Right renal pelvis (tissue), 4 donors: Measurements from ENCODE around the gene SNAP29. TPM values are rescaled to one million over a fixed set of nuclear protein-coding genes. Genes with fewer than 3 reads are reported as not detected.
"Not testable (repeated sequence)": the region's sequence is repeated elsewhere in the genome, so short reads cannot be mapped to it uniquely, and the experiment has no call there.

Source experiments
- DNase-seq, 4 donors: peaks; one replicate each; pipeline ENCODE4 v3.0.0-alpha.2; 2013; ENCODE audit warnings: low read depth in 4 of 4, low spot score in 3 of 4, missing footprints in 1 of 4
- polyA plus RNA-seq, 4 donors: library from polyadenylated mRNA; unstranded; fragments of 120-200 nt; gene quantifications; one replicate each; pipeline ENCODE4 v1.2.1, GENCODE V29; 2013; ENCODE audit not compliant: insufficient read length in 4 of 4

SNAP29 gene
- polyA plus RNA-seq, 4 donors, result 28.1 to 33.3 (median 32.3) TPM

DNA sequence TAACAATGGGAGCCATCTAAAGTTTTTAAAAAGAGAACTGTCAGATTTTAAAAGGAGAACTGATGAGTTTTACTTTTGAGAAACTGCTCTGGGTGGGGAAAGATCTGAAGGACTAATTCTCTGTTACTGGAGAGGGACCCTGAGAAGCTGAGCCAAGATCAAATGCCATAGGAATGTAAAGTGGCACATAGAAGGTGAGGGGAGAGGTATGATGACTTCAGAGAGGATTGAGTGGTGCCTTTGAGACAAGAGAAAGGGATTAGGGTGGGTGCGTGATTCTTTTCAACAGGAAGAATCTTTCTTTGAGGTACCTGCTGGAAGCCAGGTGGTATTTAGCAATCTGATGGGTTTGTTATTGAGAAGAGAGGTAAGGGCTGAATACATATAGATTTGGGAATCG lies 67.4 kb downstream of the SNAP29 start:
- no peak for DNase-seq

DNA sequence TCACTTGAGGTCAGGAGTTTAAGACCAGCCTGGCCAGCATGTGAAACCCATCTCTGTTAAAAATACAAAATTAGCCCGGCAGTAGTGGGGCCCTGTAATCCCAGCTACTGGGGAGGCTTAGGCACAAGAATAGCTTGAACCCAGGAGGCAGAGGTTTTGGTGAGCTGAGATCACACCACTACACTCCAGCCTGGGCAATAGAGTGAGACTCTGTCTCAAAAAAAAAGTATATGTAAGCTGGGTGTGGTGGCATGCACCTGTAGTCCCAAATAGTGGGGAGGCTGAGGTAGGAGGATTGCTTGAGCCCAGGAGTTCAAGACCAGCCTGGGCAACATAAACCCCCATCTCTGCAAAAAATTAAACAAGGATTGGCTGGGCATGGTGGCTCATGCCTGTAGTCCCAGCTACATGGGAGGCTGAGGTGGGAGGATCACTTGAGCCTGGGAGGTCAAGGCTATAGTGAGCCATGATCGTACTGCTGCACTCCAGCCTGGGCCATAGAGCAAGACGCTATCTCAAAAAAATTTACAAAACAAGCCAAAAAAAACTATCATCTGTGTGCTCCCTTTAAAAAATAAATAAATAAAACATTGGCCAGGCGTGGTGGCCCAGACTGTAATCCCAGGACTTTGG lies 69.2 kb downstream of the SNAP29 start:
- no peak for DNase-seq

DNA sequence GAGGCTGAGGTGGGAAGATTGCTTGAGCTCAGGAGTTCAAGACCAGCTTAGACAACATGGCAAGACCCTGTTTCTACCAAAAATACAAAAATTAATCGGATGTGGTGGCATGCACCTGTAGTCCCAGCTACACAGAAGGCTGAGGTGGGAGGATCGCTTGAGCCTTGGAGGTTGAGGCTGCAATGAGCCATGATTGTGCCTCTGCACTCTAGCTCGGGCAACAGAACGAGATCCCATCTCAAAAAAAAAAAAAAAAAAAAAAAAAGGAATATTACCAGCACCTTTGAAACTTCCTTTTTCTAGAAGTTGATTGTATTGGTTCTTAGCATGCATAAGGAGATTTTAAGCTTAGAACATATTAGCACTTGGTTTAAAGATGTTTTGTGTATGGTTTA lies 69.8 kb downstream of the SNAP29 start:
- no peak for DNase-seq

DNA sequence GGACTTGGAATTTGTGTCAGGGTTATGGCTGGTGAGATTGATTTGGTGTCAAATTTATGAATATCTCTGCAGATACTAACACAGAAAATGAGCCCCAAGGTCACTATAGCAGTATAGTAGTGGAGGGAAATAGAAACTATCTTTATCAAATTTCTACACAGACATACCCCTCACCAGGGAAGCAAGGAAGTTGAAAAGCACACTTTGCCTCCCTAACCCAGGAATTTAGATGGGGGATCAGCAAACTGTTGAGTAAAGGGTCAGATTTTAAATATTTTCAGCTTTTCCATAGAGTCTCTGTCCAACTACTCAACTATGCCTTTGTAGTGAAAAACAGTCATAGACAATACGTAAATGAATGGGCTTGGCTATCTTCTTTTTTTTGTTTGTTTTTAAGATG lies 71.2 kb downstream of the SNAP29 start:
- DNase-seq, result no peak

DNA sequence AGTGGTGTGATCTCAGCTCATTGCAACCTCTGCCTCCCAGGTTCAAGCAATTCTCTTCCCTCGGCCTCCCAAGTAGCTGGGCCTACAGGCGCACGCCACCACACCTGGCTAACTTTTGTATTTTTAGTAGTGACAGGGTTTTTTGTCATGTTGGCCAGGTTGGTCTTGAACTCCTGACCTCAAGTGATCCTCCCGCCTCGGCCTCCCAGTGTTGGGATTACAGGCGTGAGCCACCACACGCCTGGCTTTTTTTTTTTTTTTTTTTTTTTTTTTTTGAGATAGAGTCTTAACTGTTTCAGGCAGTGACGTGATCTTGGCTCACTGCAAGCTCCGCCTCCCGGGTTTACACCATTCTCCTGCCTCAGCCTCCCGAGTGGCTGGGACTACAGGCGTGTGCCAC lies 71.6 kb downstream of the SNAP29 start:
- DNase-seq, result not testable (repeated sequence)

DNA sequence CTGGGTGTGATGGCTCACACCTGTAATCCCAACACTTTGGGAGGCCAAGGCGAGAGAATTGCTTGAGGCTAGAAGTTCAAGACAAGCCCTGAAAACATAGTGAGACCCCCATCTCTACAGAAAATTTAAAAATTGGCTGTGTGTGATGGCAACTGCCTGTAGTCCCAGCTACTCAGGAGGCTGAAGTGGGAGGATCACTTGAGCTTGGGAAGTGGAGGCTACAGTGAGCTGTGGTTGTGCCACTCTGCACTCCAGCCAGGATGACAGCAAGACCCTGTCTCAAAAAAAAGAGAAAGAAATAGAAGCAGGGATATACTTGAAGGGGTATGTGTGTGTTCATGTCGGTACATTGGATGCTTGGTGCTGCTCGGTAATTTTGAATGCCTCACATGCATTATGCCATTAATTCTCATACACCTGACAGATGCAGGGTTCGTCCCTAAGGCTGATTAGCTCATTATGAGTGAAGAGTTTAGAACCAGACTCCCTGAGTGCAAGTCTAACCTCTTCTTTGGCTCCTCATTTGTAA lies 72.4 kb downstream of the SNAP29 start:
- no peak for DNase-seq

DNA sequence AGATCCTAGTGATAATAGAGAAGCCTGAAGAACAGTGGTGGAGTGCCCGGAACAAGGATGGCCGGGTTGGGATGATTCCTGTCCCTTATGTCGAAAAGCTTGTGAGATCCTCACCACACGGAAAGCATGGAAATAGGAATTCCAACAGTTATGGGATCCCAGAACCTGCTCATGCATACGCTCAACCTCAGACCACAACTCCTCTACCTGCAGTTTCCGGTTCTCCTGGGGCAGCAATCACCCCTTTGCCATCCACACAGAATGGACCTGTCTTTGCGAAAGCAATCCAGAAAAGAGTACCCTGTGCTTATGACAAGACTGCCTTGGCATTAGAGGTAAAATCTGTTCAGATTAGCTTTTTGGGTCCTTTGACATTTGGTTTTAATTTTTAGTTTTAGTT lies 75.1 kb downstream of the SNAP29 start:
- DNase-seq, result no peak

DNA sequence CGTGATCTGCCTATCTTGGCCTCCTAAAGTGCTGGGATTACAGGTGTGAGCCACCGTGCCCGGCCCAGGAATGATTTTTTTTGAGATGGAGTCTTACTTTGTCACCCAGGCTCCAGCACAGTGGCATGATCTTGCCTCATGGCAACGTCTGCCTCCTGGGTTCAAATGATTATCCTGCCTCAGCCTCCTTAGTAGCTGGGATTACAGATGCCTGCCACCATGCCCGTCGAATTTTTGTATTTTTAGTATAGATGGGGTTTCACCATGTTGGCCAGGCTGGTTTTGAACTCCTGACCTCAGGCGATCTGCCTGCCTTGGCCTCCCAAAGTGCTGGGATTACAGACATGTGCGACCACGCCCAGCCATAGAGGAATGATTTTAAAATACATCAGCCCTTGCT lies 76.2 kb downstream of the SNAP29 start:
- DNase-seq, result not testable (repeated sequence)

DNA sequence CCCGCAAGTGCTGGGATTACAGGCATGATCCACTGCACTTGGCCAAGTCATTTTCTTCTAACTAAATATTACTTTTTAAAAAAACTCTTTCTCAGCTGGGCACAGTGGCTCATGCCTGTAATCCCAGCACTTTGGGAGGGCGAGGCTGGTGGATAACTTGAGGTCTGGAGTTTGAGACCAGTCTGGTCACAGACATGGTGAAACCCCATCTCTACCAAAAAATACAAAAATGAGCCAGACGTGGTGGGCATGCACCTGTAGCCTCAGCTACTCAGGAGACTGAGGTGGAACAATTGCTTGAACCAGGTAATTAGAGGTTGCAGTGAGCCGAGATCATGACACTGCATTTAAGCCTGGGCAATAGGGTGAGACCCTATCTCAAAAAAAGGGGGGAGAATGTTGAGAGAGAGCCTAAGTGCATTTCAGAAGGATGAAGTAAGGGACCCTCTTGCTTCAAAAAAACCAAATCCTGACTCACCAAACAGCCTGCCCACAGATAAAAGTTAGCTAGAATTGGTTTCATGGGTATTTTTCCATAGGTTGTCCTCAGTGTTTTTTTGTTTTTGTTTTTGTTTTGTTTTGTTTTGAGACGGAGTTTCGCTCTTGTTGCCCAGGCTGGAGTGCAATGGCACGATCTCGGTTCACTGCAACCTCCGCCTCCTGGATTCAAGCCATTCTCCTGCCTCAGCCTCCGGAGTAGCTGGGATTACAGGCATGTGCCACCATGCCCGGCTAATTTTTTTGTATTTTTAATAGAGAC lies 77.2 kb downstream of the SNAP29 start:
- not testable (repeated sequence) for DNase-seq

DNA sequence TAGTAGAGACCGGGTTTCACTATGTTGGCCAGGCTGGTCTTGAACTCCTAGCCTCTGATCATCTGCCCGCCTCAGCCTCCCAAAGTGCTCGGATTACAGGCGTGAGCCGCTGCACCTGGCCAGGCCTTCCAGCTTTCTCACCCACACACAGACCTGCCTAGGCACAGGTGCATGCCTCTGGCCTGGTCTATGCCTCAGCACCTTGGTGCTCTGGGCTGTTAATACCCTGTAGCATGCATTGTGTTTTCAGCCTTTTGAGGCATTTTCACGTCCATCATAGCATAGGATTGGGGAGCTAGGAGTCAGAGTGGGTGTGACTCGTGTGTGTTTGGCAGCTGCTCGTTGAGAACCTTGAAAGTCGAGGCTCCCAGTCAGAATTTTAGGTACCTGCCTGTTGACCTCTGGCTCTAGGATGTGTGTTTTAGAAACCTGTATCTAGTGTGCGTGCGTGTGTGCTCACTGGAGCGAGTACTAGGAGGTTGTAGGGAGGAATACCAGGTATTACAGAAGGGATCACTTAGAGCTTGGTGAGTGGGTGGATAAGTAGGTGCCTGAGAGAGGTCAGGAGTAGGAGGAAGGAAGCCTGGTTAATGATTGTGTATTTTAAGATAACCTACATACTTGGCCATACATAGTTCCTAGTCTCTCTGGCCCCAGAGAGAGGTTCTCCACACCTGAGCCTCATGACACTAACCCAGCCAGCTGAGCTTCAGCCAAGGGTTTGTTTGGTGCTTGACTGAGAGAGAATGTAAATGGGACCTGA lies 78.4 kb downstream of the SNAP29 start:
- no peak for DNase-seq

DNA sequence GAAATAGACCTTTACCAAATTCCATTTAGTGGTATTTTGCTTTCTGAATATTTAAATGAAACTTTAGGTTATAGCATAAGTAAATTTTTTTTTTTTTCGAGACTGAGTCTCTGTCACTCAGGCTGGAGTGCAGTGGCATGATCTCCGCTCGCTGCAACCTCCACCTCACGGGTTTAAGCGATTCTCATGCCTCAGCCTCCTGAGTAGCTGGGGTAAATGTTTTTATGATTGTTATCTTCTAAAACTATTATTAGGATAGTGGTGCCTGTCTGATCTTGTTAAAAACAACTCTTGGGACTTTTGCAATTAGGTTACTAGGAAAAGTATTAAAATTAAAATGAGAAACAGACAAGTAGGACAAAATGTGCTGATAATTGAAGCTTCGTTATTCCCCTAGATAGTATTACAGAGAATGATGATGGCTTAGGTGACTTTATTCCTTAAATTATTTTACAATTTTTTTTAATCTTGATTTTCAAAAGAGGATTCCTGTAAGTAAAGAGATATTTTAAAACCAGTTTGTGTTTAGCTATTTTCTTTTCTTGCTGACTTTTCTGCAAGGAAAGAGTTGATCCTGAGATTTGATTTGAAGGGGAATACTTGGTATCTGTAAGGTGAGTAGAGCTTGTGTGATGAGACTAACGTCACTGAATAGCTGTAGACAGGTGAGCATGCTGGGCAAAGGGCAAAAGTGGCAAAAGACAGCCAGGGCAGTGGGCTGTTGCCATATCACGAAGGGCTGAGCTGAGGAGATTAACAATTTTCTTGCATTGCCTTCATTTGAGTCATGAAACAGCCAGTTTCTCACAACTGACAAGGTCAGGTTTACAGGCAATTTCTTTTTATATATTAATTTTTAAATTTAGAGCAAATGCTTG lies 79.2 kb downstream of the SNAP29 start:
- no peak for DNase-seq

DNA sequence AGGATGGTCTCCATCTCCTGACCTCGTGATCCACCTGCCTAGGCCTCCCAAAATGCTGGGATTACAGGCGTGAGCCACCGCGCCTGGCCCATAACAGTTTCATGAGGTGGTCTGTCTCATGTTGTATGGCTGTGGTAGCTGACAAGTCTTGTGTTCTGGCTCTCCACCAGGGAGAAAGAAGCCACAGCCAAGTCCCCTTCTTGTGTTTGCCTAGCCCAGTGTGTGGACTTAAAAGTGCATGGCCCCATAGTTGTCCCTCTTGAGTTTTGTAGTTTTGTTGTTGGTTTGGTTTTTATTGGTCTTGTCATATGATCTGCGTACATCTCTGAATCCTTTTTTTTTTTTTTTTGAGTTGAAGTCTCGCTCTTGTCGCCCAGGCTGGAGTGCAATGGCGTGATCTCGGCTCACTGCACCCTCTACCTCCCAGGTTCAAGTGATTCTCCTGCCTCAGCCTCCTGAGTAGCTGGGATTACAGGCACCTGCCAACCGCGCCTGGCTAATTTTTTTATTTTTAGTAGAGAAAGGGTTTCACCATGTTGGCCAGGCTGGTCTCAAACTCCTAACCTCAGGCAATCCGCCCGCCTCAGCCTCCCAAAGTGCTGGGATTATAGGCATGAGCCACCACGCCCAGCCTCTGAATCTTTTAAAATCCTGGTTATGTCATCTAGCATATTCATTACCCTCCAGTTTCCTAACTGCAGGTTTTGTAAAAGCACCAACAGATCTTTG lies 80.8 kb downstream of the SNAP29 start:
- DNase-seq, result not testable (repeated sequence)

DNA sequence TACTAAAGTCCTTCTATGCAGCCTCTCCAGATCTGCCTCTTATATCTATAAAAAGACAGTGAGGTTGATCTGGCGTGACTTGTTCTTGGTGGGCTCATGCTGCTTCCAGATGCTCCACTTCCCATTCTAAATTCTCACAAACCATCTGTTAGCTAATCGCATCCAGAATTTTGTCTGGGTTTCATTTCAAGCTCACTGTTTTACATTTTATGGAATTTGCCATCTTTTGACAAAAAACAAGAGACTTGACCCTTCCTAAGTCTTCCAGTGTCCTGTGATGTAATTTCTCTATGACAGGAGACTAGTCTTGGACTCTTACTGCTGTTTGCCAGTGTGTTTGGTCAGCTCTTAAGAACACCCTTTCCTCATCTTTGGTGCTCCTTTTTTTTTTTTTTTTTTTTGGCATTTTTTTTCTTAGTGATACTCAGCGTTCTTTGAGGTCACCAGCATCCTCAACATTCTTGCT lies 81.4 kb downstream of the SNAP29 start:
- no peak for DNase-seq

Other genes starting within 250 kb of the SNAP29 start
- gene SERPIND1, start 84.9 kb upstream of the SNAP29 start, polyA plus RNA-seq, result 1 to 10 TPM; 2.5 to 3.8 (median 3.2) TPM
- gene PI4KA, start 196 bp upstream of the SNAP29 start, polyA plus RNA-seq, result 10 to 100 TPM; 54.0 to 73.4 (median 63.3) TPM
- 10 to 100 TPM; 61.4 to 71.1 (median 70.5) TPM for gene CRKL, start 58.4 kb downstream of the SNAP29 start, polyA plus RNA-seq
- gene AIFM3, start 108.2 kb downstream of the SNAP29 start, polyA plus RNA-seq, result 1 to 10 TPM in 3 of 4 donors, under 1 TPM in 1; 0.93 to 1.3 (median 1.1) TPM
- gene LZTR1, start 123.3 kb downstream of the SNAP29 start, polyA plus RNA-seq, result 10 to 100 TPM; 43.3 to 55.0 (median 49.1) TPM
- 10 to 100 TPM; 17.9 to 24.1 (median 19.4) TPM for gene THAP7, start 143.1 kb downstream of the SNAP29 start, polyA plus RNA-seq
- 1 to 10 TPM; 1.3 to 1.8 (median 1.5) TPM for gene P2RX6, start 156.2 kb downstream of the SNAP29 start, polyA plus RNA-seq
- gene SLC7A4, start 173.6 kb downstream of the SNAP29 start, polyA plus RNA-seq, result 1 to 10 TPM; 1.5 to 1.8 (median 1.5) TPM
- gene LRRC74B, start 186.9 kb downstream of the SNAP29 start, polyA plus RNA-seq, result under 1 TPM; 0.14 to 0.21 (median 0.15) TPM